ENCODE results near the gene MPZL1.
"Not testable (repeated sequence)": the region's sequence is repeated elsewhere in the genome, so short reads cannot be mapped to it uniquely, and the experiment has no call there.

Gene MPZL1

GRCh38 chr1:167782946-167783345 is 61.2 kb downstream of the MPZL1 start:
- DNase-seq = no peak

GRCh38 chr1:167784876-167785550 is 63.2 kb downstream of the MPZL1 start:
- no peak for DNase-seq

- DNase-seq = no peak
These were observed 64.7 kb downstream of the MPZL1 start for GRCh38 chr1:167786502-167786901.

GRCh38 chr1:167789501-167789900 is 67.7 kb downstream of the MPZL1 start:
- no peak for DNase-seq

- DNase-seq = no peak
These were observed 68.3 kb downstream of the MPZL1 start for GRCh38 chr1:167790117-167790516.

GRCh38 chr1:167791281-167792187 is 69.8 kb downstream of the MPZL1 start:
- DNase-seq = no peak

GRCh38 chr1:167792188-167792565 is 70.4 kb downstream of the MPZL1 start:
- DNase-seq = no peak

- no peak for DNase-seq
These were observed 72.3 kb downstream of the MPZL1 start for GRCh38 chr1:167794043-167794442.

GRCh38 chr1:167795810-167796740 is 74.3 kb downstream of the MPZL1 start:
- no peak for DNase-seq

- peak; percentile 51 for DNase-seq
These were observed 75.2 kb downstream of the MPZL1 start for GRCh38 chr1:167797015-167797414.

GRCh38 chr1:167798952-167799351 is 77.2 kb downstream of the MPZL1 start:
- DNase-seq = no peak

- DNase-seq = no peak
These were observed 78.0 kb downstream of the MPZL1 start for GRCh38 chr1:167799747-167800146.

GRCh38 chr1:167800251-167800650 is 78.5 kb downstream of the MPZL1 start:
- no peak for DNase-seq

GRCh38 chr1:167802235-167802634 is 80.5 kb downstream of the MPZL1 start:
- no peak for DNase-seq

GRCh38 chr1:167803358-167804207 is 81.8 kb downstream of the MPZL1 start:
- peak; percentile 88 for DNase-seq

- DNase-seq = peak; percentile 74
These were observed 83.3 kb downstream of the MPZL1 start for GRCh38 chr1:167805041-167805556.

- DNase-seq = not testable (repeated sequence)
These were observed 84.5 kb downstream of the MPZL1 start for GRCh38 chr1:167806235-167806634.

- DNase-seq = not testable (repeated sequence)
These were observed 84.9 kb downstream of the MPZL1 start for GRCh38 chr1:167806676-167807075.

- no peak for DNase-seq
These were observed 86.3 kb downstream of the MPZL1 start for GRCh38 chr1:167808104-167808503.

GRCh38 chr1:167808690-167809089 is 86.9 kb downstream of the MPZL1 start:
- DNase-seq = no peak

- no peak for DNase-seq
These were observed 91.2 kb downstream of the MPZL1 start for GRCh38 chr1:167812972-167813371.

- DNase-seq = no peak
These were observed 93.9 kb downstream of the MPZL1 start for GRCh38 chr1:167815650-167816049.

Data from GDM1 (cell line).